D341Med (cell line): ENCODE measurements around the gene SCAPER.

Experiments used
- DNase-seq: peaks from one replicate; pipeline ENCODE4 v3.0.0; 2012; ENCODE audit warnings: low spot score

Gene SCAPER

DNA sequence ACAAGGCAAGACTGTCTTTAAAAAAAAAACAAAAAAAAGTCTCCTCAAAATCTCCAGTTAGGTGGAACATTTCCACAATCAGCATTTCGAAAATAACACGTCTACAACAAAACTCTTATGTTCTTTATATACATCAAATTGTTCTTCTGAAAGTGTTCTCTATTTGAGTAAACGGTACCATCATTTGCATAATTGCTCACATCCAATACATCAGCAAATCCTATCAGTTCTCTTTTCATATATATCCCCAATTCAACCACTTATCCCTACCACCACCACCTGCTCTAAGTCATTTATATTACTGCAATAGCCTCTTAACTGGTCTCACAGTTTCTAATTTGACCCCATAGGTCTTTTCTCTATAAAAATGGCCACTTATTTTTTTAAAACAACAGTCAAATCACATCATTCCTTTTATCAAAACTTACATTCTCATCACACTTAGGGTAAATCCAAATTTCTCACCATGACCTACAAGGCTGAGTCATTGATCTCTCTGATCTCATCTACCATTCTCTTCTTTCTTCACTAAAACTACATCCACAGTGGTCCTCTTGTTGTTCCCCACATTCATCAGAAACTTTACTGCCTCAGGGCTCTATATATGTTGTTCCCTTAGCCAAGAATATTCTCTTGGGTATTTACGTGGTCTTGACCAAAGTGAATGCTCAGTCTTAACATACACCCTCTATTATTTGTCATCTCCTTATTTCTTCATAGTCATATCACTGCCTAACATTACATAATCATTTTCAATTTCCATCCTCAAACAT lies 237.0 kb downstream of the SCAPER start:
- DNase-seq, result no peak

GRCh38 chr15:76664895-76665294 lies 240.2 kb downstream of the SCAPER start:
- DNase-seq, result no peak

GRCh38 chr15:76664411-76664810 lies 240.7 kb downstream of the SCAPER start:
- no peak for DNase-seq

GRCh38 chr15:76663529-76663928 lies 241.6 kb downstream of the SCAPER start:
- DNase-seq, result no peak

DNA sequence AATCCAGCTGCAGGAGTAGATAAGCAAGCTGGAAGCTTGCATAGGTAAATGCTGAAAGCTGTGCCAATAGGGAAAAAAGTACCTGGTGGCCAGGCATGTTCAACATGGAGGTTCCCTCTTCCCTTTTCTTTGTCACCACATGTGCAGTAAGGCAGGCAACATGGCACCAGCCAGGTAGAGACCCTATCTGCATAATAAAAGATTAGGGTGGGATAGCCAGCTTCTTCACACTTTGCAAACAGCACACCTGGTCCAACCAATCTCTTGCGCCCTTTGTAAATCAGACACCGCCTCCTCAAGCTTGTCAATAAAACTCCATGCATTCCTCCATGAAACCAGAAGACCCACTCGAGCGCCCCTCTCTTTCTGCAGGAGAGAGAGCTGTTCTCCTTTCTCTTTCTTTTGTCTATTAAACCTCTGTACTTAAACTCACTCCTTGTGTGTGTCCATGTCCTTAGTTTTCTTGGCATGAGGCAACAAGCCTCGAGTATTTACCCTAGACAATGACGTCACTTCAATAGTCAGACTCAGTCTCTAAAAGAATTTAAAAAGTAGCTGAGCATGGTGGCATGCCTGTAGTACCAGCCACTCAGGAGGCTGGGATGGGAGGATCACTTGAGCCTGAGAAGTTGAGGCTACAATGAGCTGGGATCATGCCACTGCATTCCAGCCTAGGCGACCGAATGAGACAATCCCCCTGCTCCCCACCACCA lies 256.3 kb downstream of the SCAPER start:
- DNase-seq, result no peak

- no peak for DNase-seq
Measured at GRCh38 chr15:76647612-76648011, 257.5 kb downstream of the SCAPER start.

GRCh38 chr15:76644646-76645045 lies 260.5 kb downstream of the SCAPER start:
- DNase-seq, result no peak

DNA sequence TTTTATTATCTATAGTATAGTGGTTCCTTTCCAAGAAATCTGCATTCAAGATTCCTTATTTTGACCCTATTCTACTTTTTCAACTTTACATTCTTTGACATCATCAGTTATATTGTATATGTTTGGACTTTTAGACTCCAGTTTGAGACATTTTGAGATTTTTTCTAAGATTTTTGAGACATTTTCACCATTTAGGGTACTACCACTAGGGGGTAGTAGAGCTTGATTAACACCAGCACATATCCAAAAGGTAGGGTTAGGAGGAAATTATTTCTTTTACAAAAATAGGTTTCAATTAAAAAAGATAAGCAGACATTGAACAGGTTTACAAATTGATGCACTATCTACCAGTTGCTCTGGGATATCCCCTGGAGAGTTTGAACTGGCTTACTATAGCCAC lies 262.5 kb downstream of the SCAPER start:
- DNase-seq, result no peak

GRCh38 chr15:76637166-76637565 lies 268.0 kb downstream of the SCAPER start:
- no peak for DNase-seq

- DNase-seq, result no peak
Measured at GRCh38 chr15:76636059-76636458, 269.1 kb downstream of the SCAPER start.

DNA sequence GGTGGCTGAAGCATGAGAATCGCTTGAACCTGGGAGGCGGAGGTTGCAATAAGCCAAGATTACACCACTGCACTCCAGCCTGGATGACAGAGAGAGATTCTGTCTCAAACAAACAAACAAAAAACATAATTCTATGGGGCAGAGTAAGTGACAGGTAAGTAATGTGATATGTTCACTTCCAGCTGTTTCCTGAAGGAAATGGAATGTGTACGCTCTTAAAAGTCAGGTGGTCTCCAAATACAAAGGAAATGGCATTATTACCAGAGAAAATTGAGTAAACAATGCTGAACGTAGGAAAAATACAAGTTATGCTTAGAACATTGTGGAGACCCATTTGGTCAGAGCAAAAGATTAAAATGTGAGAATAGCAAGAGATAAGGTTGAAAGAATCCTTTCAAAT lies 278.5 kb downstream of the SCAPER start:
- no peak for DNase-seq

- DNase-seq, result no peak
Measured at GRCh38 chr15:76625267-76625666, 279.9 kb downstream of the SCAPER start.

GRCh38 chr15:76614725-76615124 lies 290.4 kb downstream of the SCAPER start:
- no peak for DNase-seq

DNA sequence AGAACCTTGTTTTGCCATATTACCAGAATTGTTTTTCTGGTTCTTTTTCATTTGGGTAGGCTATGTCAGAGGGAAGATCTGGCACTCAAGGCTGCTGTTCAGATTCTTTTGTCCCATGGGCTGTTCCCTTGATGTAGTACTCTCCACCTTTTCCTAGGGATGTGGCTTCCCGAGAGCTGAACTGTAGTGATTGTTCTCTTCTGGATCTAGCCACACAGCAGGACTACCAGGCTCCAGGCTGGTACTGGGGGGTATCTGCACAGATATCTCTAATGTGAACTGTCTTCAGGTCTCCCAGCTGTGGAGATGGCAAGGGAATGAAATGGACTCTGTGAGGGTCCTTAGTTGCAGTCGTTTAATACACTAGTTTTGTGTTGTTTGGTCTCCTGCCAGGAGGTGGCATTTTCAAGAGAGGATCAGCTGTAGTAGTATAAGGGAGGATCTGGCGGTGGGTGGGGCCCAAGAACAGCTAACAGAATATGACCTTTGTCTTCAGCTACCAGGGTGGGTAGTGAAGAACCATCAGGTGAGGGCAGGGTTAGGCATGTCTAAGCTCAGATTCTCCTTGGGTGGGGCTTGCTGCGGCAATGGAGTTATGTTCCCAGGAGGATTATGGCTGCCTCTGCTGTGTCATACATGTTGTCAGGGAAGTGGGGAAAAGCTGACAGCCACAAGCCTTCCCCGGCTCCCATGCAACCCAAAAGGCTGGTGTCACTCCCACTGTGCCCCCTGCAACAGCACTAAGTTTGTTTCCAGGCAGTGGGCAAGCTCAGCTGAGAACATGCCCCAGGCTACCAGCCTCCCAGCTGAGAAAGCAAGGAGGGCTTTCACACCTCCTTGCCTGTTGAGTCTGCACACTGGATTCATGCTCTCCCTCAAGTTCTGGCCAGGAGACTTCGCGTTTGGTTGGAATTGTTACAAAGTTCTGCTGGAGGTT lies 316.1 kb downstream of the SCAPER start:
- no peak for DNase-seq

DNA sequence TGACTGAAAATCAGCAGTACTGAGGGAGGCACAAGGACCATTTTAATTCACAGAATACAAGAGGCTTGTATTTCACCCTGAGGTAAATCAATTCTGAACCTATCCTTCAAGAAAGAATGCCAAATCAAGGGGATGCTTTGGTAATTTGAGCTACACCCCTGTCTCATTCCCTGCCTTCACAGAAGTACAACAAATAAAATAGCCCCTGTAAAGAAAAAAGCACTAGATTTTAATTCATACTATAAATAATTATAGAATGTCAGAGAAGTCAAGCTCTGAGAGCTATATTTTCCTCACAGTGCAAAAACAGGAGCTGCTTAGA lies 319.6 kb downstream of the SCAPER start:
- DNase-seq, result no peak

DNA sequence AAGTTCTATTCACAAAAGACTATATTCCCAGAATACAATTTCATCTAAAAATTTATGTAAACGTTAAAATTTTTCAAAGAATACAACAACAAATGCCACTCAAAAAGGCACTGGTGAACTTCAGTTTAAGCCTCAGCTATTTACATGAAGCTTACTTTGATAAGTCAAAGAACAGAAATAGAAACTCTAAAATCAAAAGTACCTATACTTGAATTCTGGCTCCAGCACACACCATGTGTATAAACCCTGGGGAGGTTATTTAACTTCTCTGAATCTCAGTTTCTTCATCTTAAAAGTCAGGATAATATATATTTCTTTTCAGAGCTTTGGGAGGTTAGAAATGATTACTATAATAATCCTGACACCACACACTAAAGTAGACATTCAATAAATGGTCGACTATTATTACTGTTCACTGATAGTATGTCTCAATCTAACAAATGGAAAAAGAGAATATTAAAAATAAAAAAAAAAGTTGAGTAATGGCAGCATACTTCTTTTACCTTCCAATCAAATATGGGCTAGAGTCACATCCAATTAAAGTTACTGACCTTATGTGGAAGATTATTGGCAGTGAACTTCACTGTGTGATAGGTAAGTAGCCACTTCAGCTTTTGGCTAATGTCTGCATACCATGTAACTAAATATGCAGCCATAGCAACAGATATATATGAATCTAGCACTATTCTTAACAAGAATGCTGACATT lies 320.1 kb downstream of the SCAPER start:
- no peak for DNase-seq

- no peak for DNase-seq
Measured at GRCh38 chr15:76582550-76582949, 322.6 kb downstream of the SCAPER start.

DNA sequence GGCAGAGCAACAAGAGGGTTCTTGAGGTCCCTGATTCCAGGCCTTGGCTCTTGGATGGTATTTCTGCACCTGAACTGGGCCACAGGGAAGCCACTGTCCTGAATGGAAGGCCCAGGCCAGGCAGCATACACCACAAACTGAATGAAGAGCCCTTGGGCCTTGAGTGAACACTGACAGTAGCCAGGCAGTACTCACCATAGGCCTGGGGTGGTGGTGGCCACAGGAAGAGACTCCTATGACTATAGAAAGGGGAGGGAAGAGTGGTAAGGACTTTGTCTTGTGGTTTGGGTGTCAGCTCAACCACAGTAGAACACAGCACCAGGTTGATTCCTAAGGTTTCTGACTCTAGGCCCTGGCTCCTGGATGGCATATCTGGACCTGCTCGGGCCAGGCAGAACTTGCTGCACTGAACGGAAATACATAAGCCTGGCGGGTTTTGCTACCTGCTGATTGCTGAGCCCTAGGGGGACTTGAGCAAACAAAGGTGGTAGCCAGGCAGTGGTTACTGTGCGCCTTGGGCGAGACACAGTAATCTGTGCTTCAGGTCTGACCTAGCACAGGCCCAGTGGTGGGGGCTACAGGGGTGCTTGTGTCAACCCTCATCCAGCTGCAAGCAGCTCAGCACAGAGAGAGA lies 327.1 kb downstream of the SCAPER start:
- no peak for DNase-seq

GRCh38 chr15:76576523-76577279 lies 328.4 kb downstream of the SCAPER start:
- peak; percentile 10 for DNase-seq

DNA sequence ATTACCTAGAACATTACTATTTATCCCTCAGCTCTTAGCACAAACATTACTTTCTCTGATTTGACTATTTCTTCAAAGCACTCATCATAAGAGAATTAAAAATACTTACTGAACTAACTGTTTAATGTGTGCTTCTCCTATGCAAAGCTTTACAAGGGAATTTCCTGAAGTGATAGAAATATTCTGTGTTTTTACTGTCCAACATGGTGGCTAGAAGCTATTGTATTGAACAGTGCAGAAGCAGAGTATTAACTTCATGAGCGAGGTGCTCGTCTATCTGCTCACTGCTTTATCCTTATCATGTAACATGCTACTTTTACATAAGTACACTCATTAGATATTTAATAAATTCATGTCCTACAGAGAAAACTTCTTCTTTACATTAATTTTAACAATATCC lies 329.5 kb downstream of the SCAPER start:
- no peak for DNase-seq

- DNase-seq, result no peak
Measured at GRCh38 chr15:76575274-76575673, 329.9 kb downstream of the SCAPER start.
